ENCODE results near the gene CHMP1A.

The CHMP1A gene

DNA sequence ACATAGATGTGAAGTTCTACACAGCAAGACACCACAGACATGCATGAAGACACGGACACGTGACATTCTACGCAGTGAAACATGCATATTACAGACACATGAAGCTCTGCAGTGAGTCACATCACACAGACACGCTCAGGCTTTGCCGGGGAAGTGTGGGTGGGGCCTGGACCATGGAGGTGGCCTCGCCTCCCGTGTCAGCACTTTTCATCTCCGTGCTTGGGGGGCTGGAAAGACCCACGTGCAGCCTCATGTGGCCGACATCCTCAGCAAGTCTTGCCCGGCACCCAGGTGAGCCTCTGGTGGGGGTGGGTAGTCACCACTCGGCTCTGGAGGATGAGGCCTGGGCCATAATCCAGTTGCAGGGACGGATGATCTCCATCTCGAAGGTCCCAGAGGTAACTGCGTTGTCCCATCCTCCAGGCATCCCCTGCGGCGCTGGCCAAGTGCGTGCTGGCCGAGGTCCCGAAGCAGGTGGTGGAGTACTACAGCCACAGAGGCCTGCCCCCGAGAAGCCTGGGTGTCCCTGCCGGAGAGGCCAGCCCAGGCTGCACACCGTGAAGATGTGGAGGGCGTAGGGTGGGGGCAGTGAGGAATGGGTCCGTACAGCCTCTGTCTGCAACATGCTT is 61.3 kb downstream of the CHMP1A start:
- no peak overlapping the region for H3K4me2 ChIP-seq (ENCODE audit: low read length)
- TF ChIP-seq EZH2phosphoT487 (IDR thresholded peaks at IDR 0.05; ENCODE audit: borderline replicate concordance, low read length), result no peak
- TF ChIP-seq, protein P1, sequence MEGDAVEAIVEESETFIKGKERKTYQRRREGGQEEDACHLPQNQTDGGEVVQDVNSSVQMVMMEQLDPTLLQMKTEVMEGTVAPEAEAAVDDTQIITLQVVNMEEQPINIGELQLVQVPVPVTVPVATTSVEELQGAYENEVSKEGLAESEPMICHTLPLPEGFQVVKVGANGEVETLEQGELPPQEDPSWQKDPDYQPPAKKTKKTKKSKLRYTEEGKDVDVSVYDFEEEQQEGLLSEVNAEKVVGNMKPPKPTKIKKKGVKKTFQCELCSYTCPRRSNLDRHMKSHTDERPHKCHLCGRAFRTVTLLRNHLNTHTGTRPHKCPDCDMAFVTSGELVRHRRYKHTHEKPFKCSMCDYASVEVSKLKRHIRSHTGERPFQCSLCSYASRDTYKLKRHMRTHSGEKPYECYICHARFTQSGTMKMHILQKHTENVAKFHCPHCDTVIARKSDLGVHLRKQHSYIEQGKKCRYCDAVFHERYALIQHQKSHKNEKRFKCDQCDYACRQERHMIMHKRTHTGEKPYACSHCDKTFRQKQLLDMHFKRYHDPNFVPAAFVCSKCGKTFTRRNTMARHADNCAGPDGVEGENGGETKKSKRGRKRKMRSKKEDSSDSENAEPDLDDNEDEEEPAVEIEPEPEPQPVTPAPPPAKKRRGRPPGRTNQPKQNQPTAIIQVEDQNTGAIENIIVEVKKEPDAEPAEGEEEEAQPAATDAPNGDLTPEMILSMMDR (IDR thresholded peaks at IDR 0.05; ENCODE audit: low read depth, low read length, poor library complexity, severe bottlenecking), result no peak
- no peaks in the 10 kb centered on the region for H3K27me3 ChIP-seq (ENCODE audit: control insufficient read depth, low read length)
- no peaks in the 10 kb centered on the region for H3F3A ChIP-seq (ENCODE audit: control insufficient read depth, insufficient read depth)
- H3K36me3 ChIP-seq (ENCODE audit: control insufficient read depth, low read length), result no peaks in the 10 kb centered on the region
- no peak overlapping the region for H3K4me3 ChIP-seq (ENCODE audit: low read length)
- no peaks in the 10 kb centered on the region for H3K79me2 ChIP-seq (ENCODE audit: control insufficient read depth, low read length)
- H3K4me1 ChIP-seq (ENCODE audit: control insufficient read depth, low read length), result no peaks in the 10 kb centered on the region
- no peaks in the 10 kb centered on the region for H3K9me2 ChIP-seq (replicated peaks; ENCODE audit: control insufficient read depth, low read length)
- H3K27ac ChIP-seq (ENCODE audit: low read depth, low read length), result no peak overlapping the region
- H3K9me3 ChIP-seq (ENCODE audit: control insufficient read depth, insufficient read depth, low read length), result no peaks in the 10 kb centered on the region
- no peaks in the 10 kb centered on the region for H4K20me1 ChIP-seq (ENCODE audit: control insufficient read depth, insufficient read depth, low read depth, low read length)

DNA sequence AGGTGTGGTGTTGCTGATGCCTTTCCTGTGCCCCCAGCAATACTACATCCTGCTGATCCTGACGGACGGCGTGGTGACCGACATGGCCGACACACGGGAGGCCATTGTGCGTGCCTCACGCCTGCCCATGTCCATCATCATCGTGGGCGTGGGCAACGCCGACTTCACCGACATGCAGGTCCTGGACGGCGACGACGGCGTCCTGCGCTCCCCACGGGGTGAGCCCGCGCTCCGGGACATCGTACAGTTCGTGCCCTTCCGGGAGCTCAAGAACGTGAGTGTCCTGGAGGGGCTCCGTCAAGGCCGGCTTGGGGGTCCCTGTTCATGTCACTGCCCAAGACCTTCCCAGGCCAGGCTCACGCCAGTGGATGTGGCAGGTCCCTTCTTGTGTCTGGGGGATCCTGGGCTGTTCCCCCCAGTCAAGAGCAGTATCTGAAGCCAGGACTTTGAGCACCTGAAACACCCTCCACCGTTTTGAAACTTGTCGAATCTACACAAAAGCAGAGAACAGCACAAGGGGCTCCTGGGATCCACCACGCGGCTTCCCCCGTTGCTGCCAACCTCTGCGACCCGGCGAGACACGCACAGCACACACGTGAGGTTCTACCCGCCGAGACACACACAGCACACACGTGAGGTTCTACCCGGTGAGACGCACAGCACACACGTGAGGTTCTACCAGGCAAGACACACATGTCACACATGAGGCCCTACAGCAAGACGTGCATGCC is 62.0 kb downstream of the CHMP1A start:
- Histone ChIP-seq H3K27me3 (ENCODE audit: control insufficient read depth, low read length) (no peaks in the 10 kb centered on the region), H3K4me3 (ENCODE audit: low read length) (no peak overlapping the region), H3K36me3 (ENCODE audit: control insufficient read depth, low read length) (no peaks in the 10 kb centered on the region), H3K27ac (ENCODE audit: low read depth, low read length) (no peak overlapping the region), H3K4me2 (ENCODE audit: low read length) (no peak overlapping the region), H3K79me2 (ENCODE audit: control insufficient read depth, low read length) (no peaks in the 10 kb centered on the region), H3K9me3 (ENCODE audit: control insufficient read depth, insufficient read depth, low read length) (no peaks in the 10 kb centered on the region), H3K9me2 (replicated peaks; ENCODE audit: control insufficient read depth, low read length) (no peaks in the 10 kb centered on the region), H4K20me1 (ENCODE audit: control insufficient read depth, insufficient read depth, low read depth, low read length) (no peaks in the 10 kb centered on the region), H3F3A (ENCODE audit: control insufficient read depth, insufficient read depth) (no peaks in the 10 kb centered on the region), H3K4me1 (ENCODE audit: control insufficient read depth, low read length) (no peaks in the 10 kb centered on the region)
- TF ChIP-seq, protein P1 (IDR thresholded peaks at IDR 0.05; ENCODE audit: low read depth, low read length, poor library complexity, severe bottlenecking), result no peak
- no peak for TF ChIP-seq EZH2phosphoT487 (IDR thresholded peaks at IDR 0.05; ENCODE audit: borderline replicate concordance, low read length)

Measured in DOHH2 (cell line).